Adrenal gland (tissue), 12 donors: ENCODE results near the gene FADS2. TPM values are rescaled to one million over a fixed set of nuclear protein-coding genes. Genes with fewer than 3 reads are reported as not detected.

Experiments
- DNase-seq, 7 donors: peaks; one replicate each; pipeline ENCODE4 v3.0.0-alpha.2; 2019 to 2020
- H3K27ac ChIP-seq, 5 donors: fragments of 200-600 bp; sonication (generic) in 4 of 5; 1 replicate in 3 of 5; 2 replicates in 2 of 5; pipeline versions ENCODE4 v1.5.1 to v1.8.0; 2016 to 2020; ENCODE audit warnings: mild to moderate bottlenecking in 1 of 5
- H3K27me3 ChIP-seq: fragments of 200-600 bp; 2 replicates; pipeline ENCODE4 v1.8.0; 2021
- H3K36me3 ChIP-seq, 2 donors: fragments of 200-600 bp; replicated peaks in 1 of 2; 1 replicate in 1 of 2; 2 replicates in 1 of 2; pipeline versions ENCODE4 v1.5.1 to v1.8.0; 2018 to 2022
- H3K4me1 ChIP-seq, 2 donors: fragments of 200-600 bp; replicated peaks in 1 of 2; 1 replicate in 1 of 2; 2 replicates in 1 of 2; pipeline versions ENCODE4 v1.5.1 to v1.8.0; 2018 to 2021
- H3K4me3 ChIP-seq, 4 donors: fragments of 200-600 bp; sonication (generic) in 3 of 4; one replicate each; pipeline ENCODE4 v1.5.1; 2016 to 2018
- H3K9me3 ChIP-seq, 3 donors: fragments of 200-600 bp; sonication (generic) in 1 of 3; replicated peaks in 1 of 3; 1 replicate in 2 of 3; 2 replicates in 1 of 3; pipeline versions ENCODE4 v1.5.1 to v1.8.0; 2016 to 2021
- CTCF ChIP-seq, 6 experiments: fragments of 450-650 bp in 4 of 6; fragments of 200-600 bp in 2 of 6; sonication (generic) in 1 of 6; IDR thresholded peaks; 1 replicate in 5 of 6; 2 replicates in 1 of 6; pipeline versions ENCODE4 v1.5.1 to v1.8.0; 2016 to 2021; ENCODE audit warnings: antibody characterized with exemption in 6 of 6, mild to moderate bottlenecking in 2 of 6, moderate library complexity in 1 of 6
- POLR2A ChIP-seq, 2 donors: fragments of 450-650 bp; IDR thresholded peaks; one replicate each; pipeline ENCODE4 v1.6.1; 2017; ENCODE audit warnings: antibody characterized with exemption in 2 of 2, mild to moderate bottlenecking in 2 of 2, moderate library complexity in 1 of 2
- WGBS, 4 donors: extraction: QIAGEN DNeasy Blood & Tissue Kit in 2 of 4; methylation state at CpG; one replicate each; pipeline versions ENCODE4 v1.1.5 to v1.1.7; 2013 to 2017; 5-methylcytosine and 5-hydroxymethylcytosine counted together
- intact Hi-C, 2 donors: fragments of 100-400 bp; cut with DNase I; formaldehyde crosslinking; loops; one replicate each; pipeline versions ENCODE4 v1.14.1 to v1.15.0; 2022 to 2023
- polyA plus RNA-seq, 3 donors: library from polyadenylated mRNA; stranded (reverse); fragments of 200-250 nt in 2 of 3; fragments of 350-450 nt in 1 of 3; fragmentation: Illumina TruSeq in 1 of 3; extraction: RNeasy Lipid Tissue Mini Kit (QIAGEN cat#74804) in 1 of 3; gene quantifications; one replicate each; pipeline ENCODE4 v1.2.3, GENCODE V29; 2013 to 2014
- total RNA-seq, 9 donors: library from RNA; depleted of rRNA in 4 of 9; stranded (reverse); fragments of >200 nt in 4 of 9; fragments of 120-200 nt in 1 of 9; fragmentation: NEBNext Ultra II Directional in 1 of 9; extraction: Animal tissue kit (Norgen Biotek cat#: 25700) in 1 of 9; gene quantifications; one replicate each; pipeline versions ENCODE4 v1.1.0 to v1.2.4, GENCODE V29; 2013 to 2023
- donor health status: healthy with polysubstance abuse.
- donor health status: Bipolar disorder and iron deficiency.
- donor health status: DM: yes; HTN: yes; CAD: no.
- donor health status: DM: no; HTN: no; CAD: no.
- donor health status: DM: no; HTN: no; CAD: no.
- donor health status: DM: yes; HTN: yes; CAD: no.

The FADS2 gene
- total and polyA plus RNA-seq, 12 donors: 134 to 1,327 (median 488) TPM

DNA sequence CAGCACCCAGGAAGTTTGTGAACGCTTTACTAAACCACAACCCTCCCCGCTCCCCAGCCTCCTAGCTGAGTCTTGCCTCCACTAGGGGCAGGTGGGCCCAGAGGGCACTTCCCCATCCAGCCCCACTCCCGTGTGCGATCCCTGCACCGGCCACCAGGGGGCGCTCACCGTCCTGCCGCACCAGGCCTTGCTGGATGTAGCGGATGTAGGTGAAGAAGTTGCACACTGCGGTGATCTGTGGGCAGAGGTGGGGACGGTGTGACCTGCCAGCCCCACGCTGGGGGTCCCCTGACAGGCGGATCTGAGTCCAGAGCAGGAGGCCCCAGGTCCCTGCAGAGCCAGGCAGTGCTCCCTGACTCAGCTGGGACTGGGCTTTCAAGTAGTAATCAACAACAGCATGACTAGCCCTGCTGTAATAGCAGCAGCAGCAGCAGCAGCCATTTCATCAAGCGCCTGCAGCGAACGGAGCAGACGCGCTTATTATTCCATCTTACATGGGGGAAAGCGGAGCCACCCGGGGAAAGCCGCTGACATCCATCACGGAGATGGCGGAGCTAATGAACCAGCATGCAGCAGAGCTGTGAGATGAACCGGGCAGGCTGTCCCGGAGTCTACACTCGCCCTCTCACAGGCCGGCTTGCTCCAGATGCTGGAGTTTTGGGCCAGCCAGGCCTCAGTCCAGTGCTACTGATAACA, 71.2 kb downstream of the FADS2 start:
- H3K36me3 ChIP-seq: peaks cover 0 to 23% of the 10 kb centered on the region in 2 donors
- H3K27ac ChIP-seq: peak overlapping the region in 1 of 5 donors; percentile 47
- no peaks in the 10 kb centered on the region for H3K9me3 ChIP-seq
- WGBS, 4 donors: 24 to 63% (median 37%) methylated on average over 14 to 27 of the region's 27 CpGs
- H3K27me3 ChIP-seq: no peaks in the 10 kb centered on the region
- peak; percentile 77 to 91 (median 82) for DNase-seq
- TF ChIP-seq POLR2A (IDR thresholded peaks at IDR 0.05): no peak
- TF ChIP-seq CTCF (IDR thresholded peaks at IDR 0.05): peak; percentile 98 to 100 (median 99)
- no peak overlapping the region for H3K4me3 ChIP-seq
- intact Hi-C loops: loop anchor here (2.0 to 5.0 kb wide), 4 partner anchors 48 to 208 kb away; no protein-coding TSS in a partner anchor
- H3K4me1 ChIP-seq: no peaks in the 10 kb centered on the region

GRCh38 chr11:61900251-61900650, 72.2 kb downstream of the FADS2 start:
- no peak overlapping the region for H3K27ac ChIP-seq
- intact Hi-C loops: no loop called here
- no peak for DNase-seq
- no peak overlapping the region for H3K4me3 ChIP-seq
- no peaks in the 10 kb centered on the region for H3K27me3 ChIP-seq
- H3K9me3 ChIP-seq: no peaks in the 10 kb centered on the region
- no peak for TF ChIP-seq POLR2A (IDR thresholded peaks at IDR 0.05)
- WGBS, 4 donors: 88 to 93% (median 90%) methylated on average over 12 to 17 of the region's 17 CpGs
- H3K36me3 ChIP-seq: peaks cover 0 to 23% of the 10 kb centered on the region in 2 donors
- no peaks in the 10 kb centered on the region for H3K4me1 ChIP-seq

GRCh38 chr11:61901397-61901796, 73.3 kb downstream of the FADS2 start:
- no peak for TF ChIP-seq CTCF (IDR thresholded peaks at IDR 0.05)
- no peak for TF ChIP-seq POLR2A (IDR thresholded peaks at IDR 0.05)
- Histone ChIP-seq H3K27me3 (no peaks in the 10 kb centered on the region), H3K36me3 (peaks cover 0 to 33% of the 10 kb centered on the region in 2 donors), H3K4me1 (no peaks in the 10 kb centered on the region), H3K4me3 (no peak overlapping the region), H3K9me3 (no peaks in the 10 kb centered on the region), H3K27ac (no peak overlapping the region)
- DNase-seq: no peak
- intact Hi-C loops: no loop called here
- 85 to 100% (median 93%) methylated on average over 5 to 10 of the region's 10 CpGs for WGBS, 4 donors

- 85 to 96% (median 90%) methylated on average over 11 of the region's 11 CpGs for WGBS, 4 donors
- no peak for DNase-seq
- TF ChIP-seq CTCF (IDR thresholded peaks at IDR 0.05): no peak
- TF ChIP-seq POLR2A (IDR thresholded peaks at IDR 0.05): no peak
- Histone ChIP-seq H3K4me1 (no peaks in the 10 kb centered on the region), H3K27me3 (no peaks in the 10 kb centered on the region), H3K36me3 (peaks cover 0 to 42% of the 10 kb centered on the region in 2 donors), H3K9me3 (no peaks in the 10 kb centered on the region), H3K27ac (no peak overlapping the region), H3K4me3 (no peak overlapping the region)
- intact Hi-C loops: no loop called here
Measured at GRCh38 chr11:61902313-61902712, 74.2 kb downstream of the FADS2 start.

DNA sequence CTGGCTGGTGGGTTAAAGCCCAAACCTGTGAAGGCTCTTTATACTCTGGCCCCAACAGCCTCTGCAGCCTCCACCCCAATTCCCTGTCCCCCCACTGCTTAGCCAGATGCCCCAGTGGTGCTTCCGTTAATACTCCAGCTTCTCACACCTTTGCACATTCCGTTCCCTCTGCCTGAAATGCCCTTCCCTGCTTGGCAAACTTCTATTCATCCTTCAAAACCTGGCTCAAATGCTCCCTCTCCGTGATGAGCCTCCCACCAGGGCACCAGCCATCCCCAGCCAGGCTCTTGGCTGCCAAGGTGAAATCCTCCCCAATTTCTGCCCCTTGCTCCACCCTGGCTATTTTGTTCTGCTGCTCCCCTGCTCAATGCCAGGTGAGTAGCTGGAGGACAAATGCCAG, 75.7 kb downstream of the FADS2 start:
- TF ChIP-seq CTCF (IDR thresholded peaks at IDR 0.05) (no peak), POLR2A (IDR thresholded peaks at IDR 0.05) (no peak)
- Histone ChIP-seq H3K27ac (no peak overlapping the region), H3K9me3 (no peaks in the 10 kb centered on the region), H3K4me1 (peaks cover 0 to 9% of the 10 kb centered on the region in 2 donors), H3K27me3 (no peaks in the 10 kb centered on the region), H3K36me3 (peaks cover 0 to 39% of the 10 kb centered on the region in 2 donors), H3K4me3 (no peak overlapping the region)
- intact Hi-C loops: no loop called here
- DNase-seq: no peak
- 93 to 96% (median 94%) methylated on average over 3 of the region's 3 CpGs for WGBS, 4 donors
